GM12873 (cell line): ENCODE measurements around the gene C1QTNF8.

Experiments used
- TF ChIP-seq, protein P1 (sequence below): IDR thresholded peaks from 2 replicates; pipeline ENCODE4 v1.5.1; 2012; ENCODE audit warnings: low read depth, mild to moderate bottlenecking, moderate library complexity, low read length, control low read depth; ENCODE audit not compliant: insufficient read depth; ENCODE audit errors: missing control alignments

Gene C1QTNF8

DNA sequence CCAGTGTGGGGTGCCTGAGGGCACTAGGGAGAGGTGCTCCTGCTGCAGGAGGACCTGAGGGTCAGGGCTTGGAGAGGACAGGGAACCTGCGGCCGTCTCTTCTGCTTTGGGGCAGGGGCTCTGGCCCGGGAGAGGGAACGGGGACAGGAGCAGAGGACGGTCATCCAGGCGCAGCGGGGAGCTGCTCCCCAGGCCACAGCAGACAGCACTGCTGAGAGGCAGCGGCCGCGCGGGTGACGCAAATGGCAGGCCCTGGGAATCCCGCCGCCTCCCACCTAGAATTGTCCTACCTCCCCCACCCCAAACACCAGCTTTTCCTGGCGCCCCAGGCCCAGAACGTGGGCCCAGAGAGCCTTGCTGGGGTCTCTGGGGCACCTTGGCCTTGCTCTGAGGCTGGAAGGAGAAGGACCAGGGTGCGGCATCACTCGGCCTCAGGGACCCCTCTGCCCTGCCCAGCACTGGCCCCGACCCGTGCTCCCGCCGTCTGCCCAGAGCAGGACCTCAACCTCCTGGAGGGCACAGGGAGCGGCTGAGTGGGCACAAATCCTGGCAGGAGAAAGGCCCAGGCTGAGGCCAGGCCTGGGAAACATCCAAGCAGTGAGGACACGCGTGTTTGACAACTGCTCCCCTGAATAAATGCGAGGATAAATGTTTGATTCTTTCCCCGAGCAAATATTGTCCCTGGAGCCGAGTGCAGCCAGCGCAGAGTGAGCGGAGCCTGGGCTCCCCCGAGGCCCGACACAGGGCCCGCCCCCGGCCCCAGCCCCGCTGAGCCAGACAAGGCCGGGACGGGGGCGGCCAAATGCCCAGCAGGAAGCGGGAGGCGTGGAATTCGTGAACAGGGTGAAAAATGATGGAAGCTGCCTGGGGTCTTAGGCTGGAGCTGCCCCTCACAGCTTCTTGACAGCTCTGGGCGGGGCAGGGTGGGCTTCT lies 15.0 kb downstream of the C1QTNF8 start:
- TF ChIP-seq, protein P1, sequence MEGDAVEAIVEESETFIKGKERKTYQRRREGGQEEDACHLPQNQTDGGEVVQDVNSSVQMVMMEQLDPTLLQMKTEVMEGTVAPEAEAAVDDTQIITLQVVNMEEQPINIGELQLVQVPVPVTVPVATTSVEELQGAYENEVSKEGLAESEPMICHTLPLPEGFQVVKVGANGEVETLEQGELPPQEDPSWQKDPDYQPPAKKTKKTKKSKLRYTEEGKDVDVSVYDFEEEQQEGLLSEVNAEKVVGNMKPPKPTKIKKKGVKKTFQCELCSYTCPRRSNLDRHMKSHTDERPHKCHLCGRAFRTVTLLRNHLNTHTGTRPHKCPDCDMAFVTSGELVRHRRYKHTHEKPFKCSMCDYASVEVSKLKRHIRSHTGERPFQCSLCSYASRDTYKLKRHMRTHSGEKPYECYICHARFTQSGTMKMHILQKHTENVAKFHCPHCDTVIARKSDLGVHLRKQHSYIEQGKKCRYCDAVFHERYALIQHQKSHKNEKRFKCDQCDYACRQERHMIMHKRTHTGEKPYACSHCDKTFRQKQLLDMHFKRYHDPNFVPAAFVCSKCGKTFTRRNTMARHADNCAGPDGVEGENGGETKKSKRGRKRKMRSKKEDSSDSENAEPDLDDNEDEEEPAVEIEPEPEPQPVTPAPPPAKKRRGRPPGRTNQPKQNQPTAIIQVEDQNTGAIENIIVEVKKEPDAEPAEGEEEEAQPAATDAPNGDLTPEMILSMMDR, result no peak

- TF ChIP-seq, protein P1, result no peak
Measured at GRCh38 chr16:1079786-1080525, 16.1 kb downstream of the C1QTNF8 start.

GRCh38 chr16:1079341-1079740 lies 16.7 kb downstream of the C1QTNF8 start:
- TF ChIP-seq, protein P1, result no peak

DNA sequence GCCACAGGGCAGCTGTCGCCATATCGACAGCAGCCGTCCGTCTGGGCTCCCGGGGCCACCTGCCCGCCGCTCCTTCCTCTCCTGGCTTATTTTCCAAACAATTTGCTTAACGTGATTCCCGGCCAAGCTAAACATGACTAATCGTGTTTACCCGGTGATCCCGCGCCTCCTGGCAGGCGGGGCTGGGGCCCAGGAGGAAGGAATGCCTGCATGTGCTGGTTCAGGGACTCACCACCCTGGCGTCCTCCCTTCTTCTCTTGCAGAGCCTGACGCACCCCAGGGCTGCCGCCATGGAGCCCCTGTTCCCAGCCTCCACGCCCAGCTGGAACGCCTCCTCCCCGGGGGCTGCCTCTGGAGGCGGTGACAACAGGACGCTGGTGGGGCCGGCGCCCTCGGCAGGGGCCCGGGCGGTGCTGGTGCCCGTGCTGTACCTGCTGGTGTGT lies 17.4 kb downstream of the C1QTNF8 start:
- TF ChIP-seq, protein P1, result no peak

GRCh38 chr16:1077877-1078578 lies 18.0 kb downstream of the C1QTNF8 start:
- TF ChIP-seq, protein P1, result no peak

GRCh38 chr16:1076801-1077576 lies 19.1 kb downstream of the C1QTNF8 start:
- TF ChIP-seq, protein P1, result no peak
